HepG2 (cell line): ENCODE results near the gene BRAF.

Experiments used
- CREB1 ChIP-seq, 2 experiments: fragments of 450-650 bp in 1 of 2; IDR thresholded peaks; 2 replicates each; pipeline ENCODE4 v1.6.1; 2016 to 2017; ENCODE audit warnings: control low read depth in 1 of 2, mild to moderate bottlenecking in 1 of 2, missing compliant biosample characterization in 1 of 2, missing genetic modification characterization in 1 of 2
- EED ChIP-seq: sonication (generic); formaldehyde crosslinking; IDR thresholded peaks from 2 replicates; pipeline ENCODE4 v1.5.0; 2020; ENCODE audit warnings: mild to moderate bottlenecking, missing genetic modification reagents
- JUND ChIP-seq: sonication (generic); formaldehyde crosslinking; IDR thresholded peaks from 2 replicates; pipeline ENCODE4 v1.8.0; 2022; ENCODE audit warnings: mild to moderate bottlenecking, missing genetic modification reagents
- KAT8 ChIP-seq: IDR thresholded peaks from 2 replicates; pipeline ENCODE4 v1.6.1; 2016; ENCODE audit warnings: missing genetic modification reagents, missing compliant biosample characterization
- PAF1 ChIP-seq: IDR thresholded peaks from 2 replicates; pipeline ENCODE4 v1.6.1; 2016; ENCODE audit warnings: missing genetic modification reagents, missing compliant biosample characterization
- POLR2AphosphoS5 ChIP-seq: IDR thresholded peaks from 2 replicates; pipeline ENCODE4 v1.6.1; 2012; ENCODE audit warnings: low read depth, low read length
- RXRB ChIP-seq: IDR thresholded peaks from 2 replicates; pipeline ENCODE4 v1.6.1; 2016; ENCODE audit warnings: borderline replicate concordance, missing genetic modification reagents, missing compliant biosample characterization

- TF ChIP-seq RXRB (CRISPR knock-in tag) (no peak), EED (CRISPR knock-in tag) (no peak), KAT8 (CRISPR knock-in tag) (no peak), CREB1 (IDR thresholded peaks at IDR 0.05) (no peak), CREB1 (CRISPR knock-in tag; IDR thresholded peaks at IDR 0.05) (no peak), JUND (CRISPR knock-in tag) (no peak), POLR2AphosphoS5 (no peak), PAF1 (no peak)
These were observed 27.7 kb downstream of the BRAF start for GRCh38 chr7:140896996-140897395.
